GM12865 (cell line): ENCODE measurements around the gene ADCY4.

Source experiments
- DNase-seq: peaks from one replicate; pipeline ENCODE4 v3.0.0; 2010; ENCODE audit warnings: low read depth
- H3K4me3 ChIP-seq: 2 replicates; pipeline ENCODE4 v1.5.1; 2011; ENCODE audit warnings: mild to moderate bottlenecking, low read depth, low read length, control low read depth
- CTCF ChIP-seq: IDR thresholded peaks from 2 replicates; pipeline ENCODE4 v1.5.1; 2011; ENCODE audit warnings: low read length, control low read depth, low read depth, inconsistent platforms; ENCODE audit not compliant: insufficient read depth; ENCODE audit errors: missing control alignments

Gene ADCY4

DNA sequence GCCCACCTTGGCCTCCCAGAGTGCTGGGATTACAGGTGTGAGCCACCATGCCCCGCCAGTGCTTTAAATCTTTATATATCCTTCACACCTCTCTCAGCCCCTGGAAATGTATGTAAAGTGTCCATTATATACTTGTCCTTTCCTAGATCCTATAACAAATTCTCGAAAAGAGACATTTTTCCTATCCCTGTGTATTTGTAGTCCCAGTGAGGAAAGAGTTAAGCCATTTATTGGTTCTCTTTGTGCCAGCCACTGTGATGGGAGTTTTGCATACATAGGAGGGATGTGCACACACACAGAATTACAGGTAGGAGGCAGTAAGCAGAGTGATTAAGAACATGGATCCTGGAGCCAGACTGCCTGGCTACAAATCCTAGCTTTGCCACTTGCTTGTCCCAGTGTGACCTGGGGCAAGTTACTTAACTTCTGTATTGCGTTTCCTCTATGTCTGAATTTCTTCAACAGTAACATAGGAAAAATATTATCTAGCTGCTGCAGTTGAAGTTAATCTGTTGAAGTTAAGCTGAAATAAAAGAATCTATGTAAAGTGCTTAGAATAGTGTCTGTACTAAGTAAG lies 61.4 kb downstream of the ADCY4 start:
- peak; percentile 8 for TF ChIP-seq CTCF
- peak overlapping the region; percentile 21; the same call in 1 of the 2 replicates for H3K4me3 ChIP-seq
- DNase-seq, result peak; percentile 38

- DNase-seq, result no peak
- no peak for TF ChIP-seq CTCF
- no peak overlapping the region; the same call in 1 of the 2 replicates for H3K4me3 ChIP-seq
These were observed 62.4 kb downstream of the ADCY4 start for GRCh38 chr14:24272467-24272866.

DNA sequence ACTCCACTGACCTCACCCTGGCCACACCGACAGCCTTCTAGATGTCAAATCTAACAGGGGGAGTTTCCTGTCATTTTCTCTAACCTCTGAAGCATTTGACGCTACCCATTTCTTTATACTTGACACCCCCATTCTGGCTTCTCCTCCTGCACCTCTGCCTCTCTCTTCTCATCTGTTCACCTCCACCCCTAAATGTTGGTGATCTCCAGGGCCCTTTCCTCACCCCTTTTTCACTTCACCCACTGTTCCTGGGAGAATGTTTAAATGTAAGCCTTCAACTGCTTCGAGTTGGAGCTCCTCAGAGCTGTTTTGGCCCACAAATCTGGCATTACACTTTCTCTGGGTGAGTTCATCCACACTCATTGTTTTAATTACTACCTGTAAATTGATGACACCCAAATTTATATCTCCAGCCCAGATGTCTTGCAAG lies 63.0 kb downstream of the ADCY4 start:
- peak overlapping the region; percentile 92 for H3K4me3 ChIP-seq
- TF ChIP-seq CTCF, result no peak
- no peak for DNase-seq

- peak within 1 kb of the TSS; percentile 92 for H3K4me3 ChIP-seq
- DNase-seq, result peak; percentile 98
- peak; percentile 88 for TF ChIP-seq CTCF
These were observed 63.6 kb downstream of the ADCY4 start, which contains the start of gene RABGGTA for GRCh38 chr14:24271134-24271833. RABGGTA (minus strand) TSS chr14:24271597; CDS start chr14:24271115, 482 bp downstream.

- no peak for DNase-seq
- TF ChIP-seq CTCF, result no peak
- H3K4me3 ChIP-seq, result peak overlapping the region; percentile 92
These were observed 64.2 kb downstream of the ADCY4 start for GRCh38 chr14:24270537-24271133.

DNA sequence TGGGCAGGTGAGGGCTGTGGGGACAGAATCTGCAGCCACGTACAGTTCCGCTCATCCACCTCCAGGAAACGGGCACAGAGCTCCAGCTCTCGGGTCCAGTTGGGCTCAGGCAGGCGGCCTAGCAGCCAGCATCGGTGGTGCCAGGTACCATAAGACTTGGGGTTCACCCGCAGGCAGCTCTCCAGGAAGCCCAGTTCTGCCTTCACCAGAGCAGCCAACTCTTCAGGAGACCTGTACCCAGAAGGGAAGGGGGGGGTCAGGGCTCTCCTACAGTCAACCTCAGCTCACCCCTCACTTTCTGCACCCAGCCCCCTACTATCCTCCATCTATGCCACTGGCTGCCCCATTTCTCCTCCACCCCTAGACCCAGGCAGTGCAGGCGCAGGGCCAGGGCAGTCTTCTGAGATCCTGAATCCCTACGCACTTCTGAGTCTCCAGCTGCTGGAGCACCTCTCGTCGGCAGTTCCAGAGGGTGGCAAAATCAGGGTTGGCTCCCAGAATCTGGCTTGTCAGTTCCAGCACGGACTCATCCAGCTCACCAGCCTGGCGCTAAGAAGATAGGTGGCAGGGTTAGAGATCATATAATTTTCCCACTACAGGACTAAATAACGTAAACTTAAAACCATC lies 64.8 kb downstream of the ADCY4 start:
- no peak for TF ChIP-seq CTCF
- DNase-seq, result no peak
- H3K4me3 ChIP-seq, result no peak overlapping the region; the same call in 1 of the 2 replicates
